HG02885 (cell line): ENCODE data around the gene ROBO1.
"Not testable (repeated sequence)": the region's sequence is repeated elsewhere in the genome, so short reads cannot be mapped to it uniquely, and the experiment has no call there.

Experiments used
- ATAC-seq: cut with Tn5 transposase; IDR thresholded peaks from one replicate; pipeline ENCODE4 v1.9.1; 2021; ENCODE audit warnings: mild to moderate bottlenecking; ENCODE audit not compliant: unreplicated experiment, poor library complexity

Gene ROBO1

DNA sequence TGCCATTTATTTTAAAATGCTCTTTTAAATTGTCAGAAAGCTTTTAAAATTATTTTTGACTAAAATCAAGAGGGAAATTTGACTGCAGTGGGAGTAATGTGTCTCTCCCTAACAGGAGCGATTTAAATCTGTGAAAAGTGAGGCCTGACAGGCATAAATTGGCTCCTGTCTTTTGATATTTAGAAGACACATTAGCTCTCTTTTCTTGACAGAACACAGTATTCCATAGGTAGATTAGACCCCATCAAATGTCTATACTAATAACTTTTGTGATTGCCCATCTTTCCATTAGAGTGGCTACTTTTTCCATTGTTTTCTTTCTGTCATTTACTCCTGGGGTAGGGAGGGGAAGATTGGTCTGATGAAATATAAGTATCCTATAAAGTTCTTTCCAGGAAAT, 866.3 kb downstream of the ROBO1 start:
- ATAC-seq: no peak

DNA sequence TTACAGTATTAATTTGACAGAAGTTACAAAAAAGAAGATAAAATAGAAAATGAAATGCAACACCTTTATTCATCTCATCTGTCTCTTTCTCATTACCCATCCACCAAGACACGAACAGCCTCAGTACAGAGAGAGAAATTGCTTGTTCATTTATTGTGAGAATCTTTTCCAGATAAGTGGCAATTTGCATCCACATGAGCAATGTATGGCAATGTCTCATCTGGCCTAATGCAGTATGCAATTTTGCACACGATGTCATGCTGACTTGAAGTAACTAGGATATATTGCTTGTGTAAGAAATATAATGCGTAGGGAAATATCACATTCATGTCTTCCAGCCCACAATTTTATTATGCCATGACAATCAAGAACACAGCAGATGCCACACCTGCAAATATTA, 866.9 kb downstream of the ROBO1 start:
- ATAC-seq: no peak

DNA sequence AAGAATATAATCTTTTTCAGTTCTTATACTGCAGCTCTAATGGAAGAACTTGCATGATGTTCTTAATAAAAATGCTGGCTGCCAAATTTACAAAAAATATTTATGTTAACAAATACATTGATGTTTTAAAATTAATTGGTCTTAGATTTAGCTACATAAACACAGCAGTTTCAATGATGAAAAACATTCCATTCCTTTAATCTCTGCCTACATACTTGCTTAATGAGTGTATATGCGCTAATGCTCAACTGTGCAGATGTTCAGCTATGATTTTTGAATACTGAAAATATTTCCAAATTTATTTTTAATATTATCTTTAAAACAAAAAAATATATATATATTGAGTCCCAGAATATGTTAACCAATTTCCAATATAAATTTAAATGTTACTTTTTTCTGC, 867.4 kb downstream of the ROBO1 start:
- no peak for ATAC-seq

DNA sequence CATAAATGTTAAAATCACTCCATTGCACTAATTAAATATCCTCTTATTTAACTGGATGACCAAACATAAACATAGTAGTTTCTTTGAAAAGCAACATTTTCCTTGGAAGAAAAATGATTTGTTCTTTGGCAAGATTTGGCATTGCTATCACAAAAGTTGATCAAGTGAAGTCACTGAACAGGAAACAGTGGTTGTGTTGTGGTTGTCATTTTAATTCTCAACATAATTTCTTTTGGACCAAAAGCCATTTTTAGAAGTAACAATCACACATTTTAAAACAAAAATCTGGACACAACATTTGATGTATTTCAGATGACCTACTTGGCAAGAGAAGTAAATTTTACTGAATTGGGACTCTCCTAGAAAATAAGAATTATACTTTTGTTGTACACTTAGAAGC, 872.3 kb downstream of the ROBO1 start:
- ATAC-seq: no peak

DNA sequence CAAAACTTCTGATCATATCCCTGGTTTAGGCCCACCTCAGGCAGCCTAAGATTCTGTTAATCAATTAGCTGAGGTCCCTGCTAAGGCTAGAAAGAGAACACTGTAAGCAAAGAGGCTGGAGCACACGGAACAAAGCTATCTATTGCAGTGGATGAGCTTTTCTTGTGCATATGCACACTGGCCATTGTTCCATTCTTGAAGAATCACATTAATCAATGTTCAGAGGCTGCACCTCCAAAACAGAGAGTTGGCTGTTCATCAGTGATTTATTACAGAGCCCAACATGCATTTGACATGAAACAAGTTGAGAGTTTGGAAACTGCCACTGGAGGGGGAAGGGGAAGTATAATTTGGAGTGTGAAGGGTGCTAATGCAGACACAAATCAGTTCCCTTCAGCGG, 873.0 kb downstream of the ROBO1 start:
- no peak for ATAC-seq

DNA sequence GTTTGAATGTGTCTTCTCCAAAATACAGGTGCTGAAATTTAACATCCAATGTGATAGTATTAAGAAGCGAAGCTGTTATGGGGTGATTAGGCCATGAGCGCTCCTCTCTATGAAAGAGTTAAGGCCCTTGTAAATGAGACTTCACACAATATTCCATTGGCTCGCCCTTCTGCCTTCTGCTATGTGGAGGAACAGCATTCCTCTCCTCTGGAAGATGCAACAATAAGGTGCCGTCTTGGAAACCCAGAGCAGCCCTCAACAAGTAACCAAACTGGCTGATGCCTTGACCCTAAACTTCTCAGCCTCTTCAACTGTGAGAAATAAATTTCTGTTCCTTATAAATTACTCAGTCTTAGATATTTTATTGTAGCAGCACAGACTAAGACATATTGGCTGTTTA, 874.6 kb downstream of the ROBO1 start:
- no peak for ATAC-seq

DNA sequence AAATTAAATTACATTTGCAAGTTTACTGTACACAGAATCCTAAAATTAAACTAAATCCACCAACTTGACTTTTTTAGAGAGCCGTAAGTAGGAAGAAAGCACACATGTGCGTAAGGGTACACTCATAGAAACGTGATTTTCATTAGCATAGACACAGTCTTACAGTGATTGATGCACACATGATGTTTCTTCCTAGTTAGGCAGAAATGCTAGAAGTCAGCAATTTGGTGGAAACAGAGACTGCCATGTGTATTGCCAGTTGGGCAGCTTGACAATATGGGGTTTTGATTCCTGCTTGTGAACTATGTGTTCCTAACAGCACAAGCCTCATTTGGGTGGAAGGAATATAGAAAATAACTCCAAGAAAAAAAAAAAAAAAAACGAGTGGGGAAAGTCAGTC, 878.5 kb downstream of the ROBO1 start:
- ATAC-seq: no peak

DNA sequence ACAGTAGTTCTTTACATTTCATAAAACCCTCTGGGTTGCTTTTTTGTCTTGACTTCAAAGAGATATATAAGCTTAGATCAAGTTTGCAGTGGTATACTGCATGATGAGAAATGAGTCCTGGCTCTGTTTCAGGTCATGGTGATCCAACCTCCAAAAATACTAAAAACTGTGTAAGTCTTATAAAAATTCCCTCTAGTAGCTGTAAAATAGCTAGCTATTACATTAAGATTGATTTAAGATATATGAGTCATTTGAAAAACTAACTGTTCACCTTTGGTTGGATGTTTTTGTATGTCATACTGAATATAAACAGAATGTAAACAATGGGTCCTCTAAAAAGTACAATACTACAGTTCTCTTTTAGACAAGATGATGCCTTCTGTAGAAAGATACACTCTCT, 879.2 kb downstream of the ROBO1 start:
- no peak for ATAC-seq

DNA sequence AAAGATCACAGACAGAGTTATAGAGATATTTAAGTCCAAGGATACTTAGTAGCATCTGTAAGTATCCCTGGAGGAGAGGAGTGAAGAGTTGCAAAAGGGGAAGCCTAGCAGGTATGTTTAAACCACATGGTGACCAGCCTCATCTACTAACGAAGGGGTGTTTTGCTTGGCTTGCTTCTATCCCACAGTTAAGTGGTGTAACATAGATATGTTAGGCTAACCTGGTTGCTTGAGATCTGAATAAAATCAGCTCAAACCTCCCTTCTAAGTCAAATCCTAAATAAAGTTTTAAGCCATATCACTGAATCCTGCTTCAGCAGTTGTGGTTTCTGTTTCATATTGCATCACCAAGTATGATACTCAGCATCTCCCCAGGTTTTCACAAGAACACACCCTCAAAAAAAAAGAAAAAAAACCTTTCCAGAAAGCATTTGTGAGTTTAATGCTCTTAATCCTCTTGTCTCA, 880.2 kb downstream of the ROBO1 start:
- no peak for ATAC-seq

DNA sequence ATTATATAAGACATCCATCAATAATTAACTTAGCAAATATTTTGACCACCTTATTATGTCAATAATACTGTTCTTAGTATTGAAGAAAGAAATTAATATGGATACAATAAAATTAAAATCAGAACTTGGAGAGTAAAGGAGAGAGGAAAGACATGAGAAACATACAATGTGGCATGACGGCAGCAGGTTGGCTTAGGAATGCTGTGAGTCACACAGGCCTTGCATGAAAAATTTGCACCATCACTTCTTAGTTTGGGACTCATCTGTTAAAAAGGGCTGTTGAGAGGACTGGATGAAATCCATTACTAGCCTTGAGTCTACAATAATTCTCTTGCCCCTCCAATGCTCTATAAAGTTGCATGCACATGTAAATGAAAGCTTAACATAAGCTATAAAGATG, 880.8 kb downstream of the ROBO1 start:
- no peak for ATAC-seq

DNA sequence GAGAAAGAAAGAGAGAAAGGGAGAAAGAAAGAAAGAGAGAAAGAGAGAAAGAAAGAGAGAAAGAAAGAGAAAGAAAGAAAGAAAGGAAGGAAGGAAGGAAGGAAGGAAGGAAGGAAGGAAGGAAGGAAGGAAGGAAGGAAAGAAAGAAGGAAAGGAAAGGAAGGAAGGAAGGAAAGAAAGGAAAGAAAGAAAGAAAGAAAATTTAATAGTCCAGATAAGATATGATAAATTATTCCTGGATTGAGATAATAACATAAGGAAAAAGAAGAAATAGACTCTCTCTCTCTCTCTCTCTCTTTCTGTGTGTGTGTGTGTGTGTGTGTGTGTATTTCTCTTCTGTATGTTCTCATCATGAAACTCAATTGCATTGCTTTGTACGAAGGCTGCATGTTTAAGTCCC, 883.2 kb downstream of the ROBO1 start:
- not testable (repeated sequence) for ATAC-seq

DNA sequence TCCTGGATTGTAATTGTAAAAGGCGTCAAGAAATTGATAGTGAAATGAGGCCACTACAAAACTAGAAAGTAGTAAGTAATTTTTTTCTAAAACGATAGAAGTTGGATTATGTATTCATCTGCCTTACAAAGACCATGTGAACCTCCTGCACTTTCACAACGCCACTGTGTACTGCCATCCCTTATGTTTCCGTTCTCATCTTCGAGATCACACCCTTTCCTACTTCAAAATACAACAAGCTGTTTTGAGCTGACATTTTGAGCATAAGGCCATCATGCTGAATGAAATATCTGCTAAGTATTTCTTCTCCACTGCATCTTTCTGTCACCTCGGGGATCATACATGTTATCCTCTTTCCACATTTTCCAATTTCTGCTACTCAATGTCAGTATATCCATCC, 885.5 kb downstream of the ROBO1 start:
- ATAC-seq: no peak

DNA sequence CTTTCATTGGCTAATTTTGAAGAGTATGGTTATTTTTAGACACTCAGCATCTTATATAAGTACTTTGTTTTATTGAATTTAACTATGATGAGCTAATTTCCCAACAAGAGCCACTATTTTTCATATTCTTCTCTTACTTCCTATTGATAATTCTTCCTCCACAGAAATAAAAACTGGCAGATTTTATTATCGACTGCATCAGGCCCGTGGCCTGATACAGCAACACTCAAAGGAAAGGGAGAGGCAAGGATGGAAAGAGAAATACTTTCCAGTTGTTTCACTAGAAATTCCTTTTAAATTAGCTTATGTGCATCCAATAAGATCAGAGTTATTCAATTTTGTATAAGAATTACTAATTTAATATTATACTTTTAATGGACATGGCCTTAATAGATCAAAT, 886.3 kb downstream of the ROBO1 start:
- ATAC-seq: no peak

DNA sequence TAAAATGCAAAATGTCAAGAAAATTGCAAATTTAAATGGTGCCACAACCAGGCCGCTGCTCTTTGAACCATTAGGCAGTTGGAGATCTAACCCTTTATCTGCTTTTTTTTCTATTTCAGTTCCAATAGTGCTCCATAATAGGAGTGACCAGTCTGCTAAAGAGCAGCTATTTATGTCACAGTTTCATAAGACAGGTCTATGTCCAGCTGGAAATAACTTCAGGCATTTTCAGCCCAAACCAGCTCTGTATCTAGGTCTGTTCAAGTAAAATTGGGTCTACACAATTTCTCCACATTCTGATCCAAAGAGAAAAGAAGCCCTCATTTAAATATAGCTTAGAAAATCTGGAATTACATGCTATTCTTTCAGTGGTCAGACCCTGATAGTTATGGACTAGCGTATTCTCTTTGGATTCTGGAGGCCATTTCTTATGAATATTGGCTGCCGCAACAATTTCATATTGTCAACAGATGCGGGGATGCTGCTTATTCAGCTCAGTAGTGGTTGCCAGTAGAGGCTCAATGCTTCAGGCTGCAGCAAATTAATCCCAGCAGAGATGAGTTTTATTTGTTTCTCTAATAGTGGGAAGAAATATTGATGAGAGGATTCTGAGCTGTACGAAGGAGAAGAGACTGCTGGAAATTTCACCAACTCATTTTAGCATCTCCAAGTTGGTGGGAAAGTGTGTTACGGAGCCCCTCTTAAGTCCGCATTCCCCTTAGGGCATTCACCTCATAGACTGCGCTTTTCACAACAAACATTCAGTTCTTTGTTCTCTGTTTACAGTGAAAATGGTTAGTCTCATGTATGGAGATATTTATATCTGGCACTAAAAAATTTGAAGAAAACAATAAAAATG, 887.0 kb downstream of the ROBO1 start:
- no peak for ATAC-seq

DNA sequence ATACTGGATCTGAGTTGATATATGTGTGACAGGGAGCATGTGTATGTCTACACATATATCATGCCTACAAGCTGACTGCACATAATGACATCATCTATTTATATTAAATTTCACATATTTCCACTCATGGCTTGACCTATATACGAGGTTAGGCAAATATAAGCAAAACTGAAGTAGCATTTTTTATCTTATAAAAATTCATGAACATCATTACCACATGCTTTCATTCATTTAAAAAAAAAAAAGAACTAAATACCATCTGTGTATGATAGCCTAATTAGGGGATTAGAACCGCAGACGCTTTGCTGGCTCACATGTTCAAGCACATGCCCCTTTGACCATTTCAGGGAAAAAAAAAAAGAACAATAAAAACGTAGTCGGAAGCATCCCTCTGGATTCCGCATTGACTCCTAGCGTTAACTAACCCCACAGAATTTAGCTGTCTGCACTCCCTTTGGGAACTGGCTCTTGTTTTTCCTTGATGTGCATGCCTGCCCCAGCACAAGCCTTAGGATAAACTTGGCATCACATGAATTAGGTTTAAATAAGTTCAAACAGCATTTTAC, 888.4 kb downstream of the ROBO1 start:
- no peak for ATAC-seq

DNA sequence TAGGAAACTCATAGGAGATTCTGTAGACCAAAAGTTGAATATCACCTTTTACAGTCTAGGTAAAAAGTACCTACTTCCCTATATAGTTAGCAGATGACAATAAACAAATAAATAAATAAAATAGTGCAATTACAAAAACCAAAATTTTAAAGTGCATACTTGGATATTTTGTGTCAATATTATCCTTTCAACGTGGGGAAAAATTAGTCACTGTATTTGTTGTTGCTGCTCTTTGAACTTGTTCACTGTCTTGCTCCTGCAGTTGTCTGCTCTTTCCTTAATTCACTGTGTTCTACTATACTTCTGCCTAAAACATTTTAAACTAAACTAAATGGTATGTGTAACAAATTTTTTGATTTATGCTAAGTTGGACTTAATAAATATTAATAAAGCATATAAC, 889.0 kb downstream of the ROBO1 start:
- ATAC-seq: no peak

DNA sequence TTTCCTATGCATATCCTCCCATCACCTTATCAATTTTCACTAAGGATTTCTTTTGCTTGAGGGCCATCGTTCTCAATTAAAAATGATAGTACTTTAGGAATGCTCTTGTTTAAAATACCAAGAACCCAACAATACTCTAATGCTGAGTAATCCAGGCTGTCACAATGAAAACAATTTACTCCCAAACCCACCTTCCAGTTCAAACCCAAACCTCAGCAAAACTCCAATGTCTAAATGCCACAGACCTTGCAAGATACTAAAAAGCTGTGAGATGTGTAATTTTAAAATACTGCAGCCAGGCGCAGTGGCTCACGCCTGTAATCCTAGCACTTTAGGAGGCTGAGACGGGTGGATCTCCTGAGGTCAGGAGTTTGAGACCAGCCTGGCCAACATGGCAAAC, 889.8 kb downstream of the ROBO1 start:
- ATAC-seq: no peak

DNA sequence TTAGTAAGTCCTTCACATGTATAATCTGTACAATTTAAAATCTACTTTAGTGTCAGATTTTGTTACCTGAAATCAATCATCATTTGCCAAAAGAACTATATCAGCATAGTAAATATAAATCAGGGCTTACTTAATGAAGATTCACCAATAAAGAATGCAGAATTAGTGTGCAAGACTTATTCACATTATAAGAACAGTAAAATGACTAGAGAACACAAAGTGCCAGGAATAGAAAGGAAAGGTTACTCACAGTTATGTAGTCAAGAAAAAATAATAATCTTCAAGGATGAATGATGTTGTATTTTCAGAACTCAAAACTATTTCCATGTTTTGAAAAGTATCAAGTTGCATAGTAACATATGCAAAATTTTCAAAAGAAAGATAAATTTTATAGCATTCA, 891.9 kb downstream of the ROBO1 start:
- ATAC-seq: no peak

DNA sequence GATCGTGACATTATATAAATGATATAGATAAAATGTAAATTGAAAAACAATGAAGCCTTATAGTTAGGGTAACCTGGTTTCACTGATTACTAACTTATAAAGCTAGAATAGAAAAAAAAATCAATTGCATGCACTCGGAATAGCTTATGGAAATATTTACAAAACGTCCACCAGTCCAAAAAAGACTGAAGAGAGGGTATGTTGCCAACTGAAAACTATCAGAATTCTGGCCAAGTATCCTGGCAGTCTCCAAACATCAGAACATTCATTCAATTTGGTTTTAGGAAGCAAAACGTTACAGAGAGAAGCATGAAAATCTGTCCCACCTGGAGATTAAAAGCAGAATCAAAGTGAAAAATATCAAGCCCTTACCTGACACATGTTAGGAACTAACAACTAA, 892.4 kb downstream of the ROBO1 start:
- no peak for ATAC-seq

DNA sequence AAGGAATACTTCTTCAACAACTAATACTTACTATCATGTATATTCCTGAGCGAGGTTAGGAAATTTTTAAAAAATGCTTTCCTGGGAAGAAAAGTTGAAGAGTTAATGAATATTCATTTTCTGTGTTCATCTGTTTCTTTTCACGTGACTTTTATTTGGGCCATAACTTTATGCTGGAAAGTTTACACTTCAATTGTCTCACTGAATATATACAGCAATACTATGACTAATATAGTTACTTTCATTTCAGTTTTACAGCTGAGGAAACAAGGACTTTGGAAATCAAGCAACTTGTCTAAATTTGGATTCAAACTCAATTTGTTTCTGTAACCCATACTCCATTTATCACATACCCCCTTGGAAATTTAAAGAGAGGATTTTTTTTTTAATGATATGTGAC, 894.2 kb downstream of the ROBO1 start:
- ATAC-seq: no peak

DNA sequence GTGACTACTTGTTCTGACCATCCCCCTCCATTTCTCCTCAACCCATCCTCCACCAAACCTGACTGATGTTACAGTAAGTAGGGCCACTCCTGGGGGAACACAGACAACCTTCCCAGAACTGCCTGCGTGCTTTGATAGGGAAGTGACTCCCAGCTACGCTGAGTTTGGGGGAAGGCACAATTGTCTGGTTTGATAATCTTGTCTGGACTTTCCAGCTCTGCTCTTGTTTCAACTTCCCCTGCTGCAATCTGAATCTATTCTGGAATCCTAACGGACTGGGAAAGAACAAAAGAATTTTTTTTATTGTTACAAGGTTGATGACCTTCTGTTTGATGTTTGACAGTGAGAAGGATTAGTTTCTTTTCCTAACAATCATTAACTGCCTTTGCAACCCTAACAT, 895.6 kb downstream of the ROBO1 start:
- no peak for ATAC-seq

DNA sequence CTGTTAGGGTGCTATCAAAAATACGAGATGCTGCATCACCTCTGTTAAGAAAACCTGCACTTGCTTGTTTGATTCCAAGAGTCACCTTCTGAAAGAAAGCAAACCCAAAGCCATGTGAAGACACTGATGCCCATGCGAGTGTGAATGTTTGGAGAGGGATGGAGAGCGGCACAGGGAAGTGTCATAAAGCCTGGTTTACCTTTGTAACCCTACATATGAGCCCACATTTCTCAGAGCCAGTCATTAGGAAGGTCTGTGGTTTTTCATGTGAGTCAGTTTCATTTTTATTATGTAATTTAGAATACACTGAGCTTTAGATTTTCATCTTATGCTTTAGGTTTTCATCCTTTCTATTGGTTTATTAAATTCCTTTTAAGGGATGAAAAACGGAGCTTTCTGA, 896.8 kb downstream of the ROBO1 start:
- ATAC-seq: no peak
